NCI-H146 treated with DMSO at 0.1 percent for 48 hours (cell line): ENCODE data around the gene CLIP1.
"Not testable (repeated sequence)": the region's sequence is repeated elsewhere in the genome, so short reads cannot be mapped to it uniquely, and the experiment has no call there.

ENCODE experiments used
- DNase-seq: peaks from one replicate; lab custom pipeline; 2025; ENCODE audit not compliant: unreplicated experiment; lab: John Stamatoyannopoulos, UW

CLIP1 gene

GRCh38 chr12:122421821-122422729, at the start of gene CLIP1:
CLIP1 (minus strand) TSS chr12:122422669; CDS start chr12:122380452, 42,217 bp downstream.
- peak; percentile 5 for DNase-seq

GRCh38 chr12:122471324-122472226, 49.1 kb upstream of the CLIP1 start:
- DNase-seq, result peak; percentile 41

GRCh38 chr12:122470576-122470975, 48.1 kb upstream of the CLIP1 start:
- DNase-seq, result not testable (repeated sequence)

DNA sequence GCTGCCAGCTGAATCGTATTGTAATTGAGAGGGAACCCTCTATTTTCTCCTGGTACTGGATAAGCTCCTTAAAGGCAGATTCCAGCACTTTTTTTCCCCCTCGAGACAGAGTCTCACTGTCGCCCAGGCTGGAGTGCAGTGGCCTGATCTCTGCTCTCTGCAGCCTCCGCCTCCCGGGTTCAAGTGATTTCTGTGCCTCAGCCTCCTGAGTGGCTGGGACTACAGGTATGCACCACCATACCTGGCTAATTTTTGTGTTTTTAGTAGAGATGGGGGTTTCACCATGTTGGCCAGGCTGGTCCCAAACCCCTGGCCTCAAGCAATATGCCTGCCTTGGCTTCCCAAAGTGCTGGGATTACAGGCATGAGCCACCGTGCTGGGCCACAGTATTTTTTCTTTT, 47.4 kb upstream of the CLIP1 start:
- DNase-seq, result not testable (repeated sequence)

DNA sequence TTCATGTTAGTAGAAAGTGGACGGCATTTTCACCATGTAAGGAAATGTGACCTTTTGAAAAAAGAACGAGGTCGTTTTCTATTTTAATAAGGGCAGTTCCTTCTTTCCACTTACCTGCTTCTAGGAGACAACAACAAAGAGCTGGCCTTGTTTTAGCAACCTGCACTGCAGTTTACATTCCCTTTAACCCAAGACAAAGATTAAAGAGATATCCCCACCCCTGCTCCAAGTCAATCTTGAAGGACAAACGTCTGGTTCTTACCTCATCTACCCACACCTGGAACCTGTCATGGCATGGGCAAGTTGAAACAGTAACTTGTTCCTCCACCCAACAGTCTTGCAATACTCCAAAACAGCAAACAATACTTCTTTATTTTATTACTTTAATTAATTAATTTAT, 45.5 kb upstream of the CLIP1 start:
- no peak for DNase-seq

DNA sequence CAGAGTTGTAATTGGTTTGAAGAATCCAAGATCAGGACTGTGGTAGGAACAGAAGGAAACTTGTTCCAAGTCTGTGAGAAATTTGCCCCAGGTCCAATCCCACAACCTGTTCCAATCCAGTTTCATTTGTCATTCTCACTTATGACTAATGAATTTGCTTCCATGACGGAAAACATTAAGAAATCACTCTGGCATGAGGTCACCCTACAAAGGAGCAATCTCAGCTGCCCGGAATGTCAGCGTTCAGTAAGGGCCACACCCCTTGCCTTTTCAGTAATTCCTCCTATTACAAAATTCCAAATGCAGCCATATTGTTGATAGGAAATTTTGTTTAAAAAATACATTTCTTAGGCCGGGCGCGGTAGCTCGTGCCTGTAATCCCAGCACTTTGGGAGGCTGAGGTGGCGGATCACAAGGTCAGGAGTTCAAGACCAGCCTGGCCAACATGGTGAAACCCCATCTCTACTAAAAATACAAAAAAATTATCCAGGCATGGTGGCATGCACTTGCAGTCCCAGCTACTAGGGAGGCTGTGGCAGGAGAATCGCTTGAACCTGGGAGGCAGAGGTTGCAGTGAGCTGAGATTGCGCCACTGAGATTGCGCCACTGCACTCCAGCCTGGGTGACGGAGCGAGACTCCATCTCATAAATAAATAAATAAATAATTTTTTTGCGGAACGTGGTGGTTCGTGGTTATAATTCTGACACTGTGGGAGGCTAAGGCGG, 42.0 kb upstream of the CLIP1 start:
- not testable (repeated sequence) for DNase-seq

- no peak for DNase-seq
Observed at GRCh38 chr12:122460641-122461040, 38.2 kb upstream of the CLIP1 start.

DNA sequence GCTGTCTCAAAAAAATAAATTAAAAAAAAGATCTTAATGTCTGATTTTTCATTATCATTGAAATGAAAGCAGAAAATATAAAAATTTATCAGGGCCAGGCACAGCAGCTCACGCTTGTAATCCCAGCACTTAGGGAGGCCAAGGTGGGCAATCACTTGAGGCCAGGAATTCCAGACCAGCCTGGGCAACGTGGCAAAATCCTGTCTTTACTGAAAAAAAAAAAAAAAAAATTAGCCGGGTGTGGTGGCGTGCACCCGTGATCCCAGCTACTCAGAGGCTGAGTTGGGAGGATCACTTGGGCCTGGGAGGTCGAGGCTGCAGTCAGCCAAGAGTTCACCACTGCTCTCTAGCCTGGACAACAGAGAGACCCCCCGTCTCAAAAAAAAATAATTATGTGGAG, 37.6 kb upstream of the CLIP1 start:
- DNase-seq, result no peak

GRCh38 chr12:122459211-122459610, 36.7 kb upstream of the CLIP1 start:
- no peak for DNase-seq

DNA sequence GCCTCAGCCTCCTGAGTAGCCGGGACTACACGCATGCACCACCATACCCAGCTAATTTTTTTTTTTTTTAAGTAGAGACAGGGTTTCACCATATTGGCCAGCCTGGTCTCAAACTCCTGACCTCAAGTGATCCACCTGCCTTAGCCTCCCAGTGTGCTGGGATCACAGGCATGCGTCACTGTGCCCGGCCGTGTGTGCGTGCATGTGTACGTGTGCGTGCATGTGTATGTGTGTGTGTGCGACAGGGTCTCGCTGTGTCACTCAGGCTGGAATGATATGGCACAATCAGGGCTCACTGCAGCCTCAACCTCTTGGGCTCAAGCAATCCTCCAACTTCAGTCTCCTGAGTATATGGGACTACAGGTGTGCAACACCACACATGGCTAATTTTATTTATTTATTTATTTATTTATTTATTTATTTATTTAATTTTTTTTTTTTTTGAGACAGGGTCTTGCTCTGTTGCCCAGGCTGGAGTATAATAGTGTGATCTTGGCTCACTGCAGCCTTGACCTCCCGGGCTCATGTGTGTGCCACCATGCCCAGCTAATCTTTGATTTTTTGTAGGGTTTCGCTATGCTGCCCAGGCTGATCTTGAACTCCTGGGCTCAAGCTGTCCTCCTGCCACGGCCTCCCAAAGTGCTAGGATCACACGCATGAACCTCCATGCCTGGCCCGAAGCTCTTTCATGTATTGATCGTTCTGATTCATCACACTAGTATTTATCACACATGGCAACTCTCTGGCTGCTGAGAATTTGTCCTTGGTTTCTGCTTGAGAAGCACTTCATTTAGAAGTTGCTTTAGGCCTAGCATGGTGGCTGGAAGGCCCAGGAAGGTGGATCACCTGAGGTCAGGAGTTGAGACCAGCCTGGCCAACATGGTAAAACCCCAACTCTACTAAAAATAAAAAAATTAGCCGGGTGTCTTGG, 35.9 kb upstream of the CLIP1 start:
- no peak for DNase-seq

DNA sequence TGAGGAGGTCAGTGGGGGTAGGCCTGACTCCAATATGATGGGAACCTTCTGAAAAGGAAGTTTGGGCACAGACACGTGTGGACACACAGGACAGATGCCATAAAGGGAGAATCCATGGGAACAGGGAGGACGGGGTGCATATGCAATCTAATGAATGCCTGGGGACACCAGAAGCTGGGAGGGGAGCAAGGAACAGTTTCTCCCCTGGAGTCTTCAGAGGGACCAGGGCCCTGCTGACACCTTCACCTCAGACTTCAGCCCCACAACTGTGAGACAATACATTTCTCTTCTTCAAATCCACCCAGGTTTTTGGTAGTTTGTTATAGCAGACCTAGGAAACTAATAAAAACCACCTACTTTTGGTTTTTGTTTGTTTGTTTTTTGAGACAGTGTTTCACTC, 35.2 kb upstream of the CLIP1 start:
- DNase-seq, result no peak

- no peak for DNase-seq
Observed at GRCh38 chr12:122454739-122455138, 32.3 kb upstream of the CLIP1 start.

GRCh38 chr12:122454250-122454721, 31.8 kb upstream of the CLIP1 start:
- no peak for DNase-seq

DNA sequence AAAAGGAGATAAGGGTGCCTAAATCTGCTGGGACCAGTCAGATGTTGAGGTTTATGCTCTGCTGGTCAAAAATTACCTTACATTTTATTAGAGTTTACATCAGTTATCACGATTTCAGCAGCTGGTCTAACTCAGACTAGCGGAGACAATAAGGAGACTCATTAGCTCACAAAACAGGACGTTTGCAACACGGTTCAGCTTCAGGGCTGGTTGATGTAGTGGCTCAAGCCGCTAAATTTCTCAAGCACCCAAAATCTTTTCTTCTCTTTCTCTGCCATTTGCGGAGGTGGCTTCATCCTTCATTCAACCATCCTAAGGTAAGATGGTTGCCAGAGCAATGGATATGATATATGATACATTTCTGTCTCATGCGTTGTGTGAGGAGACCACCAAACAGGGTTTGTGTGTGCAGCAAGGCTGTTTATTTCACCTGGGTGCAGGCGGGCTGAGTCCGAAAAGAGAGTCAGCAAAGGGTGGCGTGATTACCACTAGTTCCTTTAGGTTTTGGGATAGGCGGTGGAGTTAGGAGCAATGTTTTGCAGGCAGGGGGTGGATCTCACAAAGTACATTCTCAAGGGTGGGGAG, 30.3 kb upstream of the CLIP1 start:
- no peak for DNase-seq

GRCh38 chr12:122449317-122449716, 26.8 kb upstream of the CLIP1 start:
- no peak for DNase-seq

DNA sequence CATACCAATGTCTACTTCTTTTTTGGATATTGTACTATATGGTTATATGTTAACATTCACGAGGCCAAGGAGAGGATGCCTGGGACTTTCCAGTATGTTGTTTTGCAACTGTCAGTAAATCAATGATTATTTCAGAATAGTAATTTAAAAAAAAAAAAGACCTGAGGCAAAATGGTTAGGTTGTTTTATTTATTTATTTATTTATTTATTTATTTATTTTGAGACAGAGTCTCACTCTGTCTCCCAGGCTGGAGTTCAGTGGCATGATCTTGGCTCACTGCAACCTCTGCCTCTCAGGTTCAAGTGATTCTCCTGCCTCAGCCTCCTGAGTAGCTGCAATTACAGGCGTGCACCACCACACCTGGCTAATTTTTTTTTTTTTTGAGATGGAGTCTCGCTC, 25.4 kb upstream of the CLIP1 start:
- not testable (repeated sequence) for DNase-seq

DNA sequence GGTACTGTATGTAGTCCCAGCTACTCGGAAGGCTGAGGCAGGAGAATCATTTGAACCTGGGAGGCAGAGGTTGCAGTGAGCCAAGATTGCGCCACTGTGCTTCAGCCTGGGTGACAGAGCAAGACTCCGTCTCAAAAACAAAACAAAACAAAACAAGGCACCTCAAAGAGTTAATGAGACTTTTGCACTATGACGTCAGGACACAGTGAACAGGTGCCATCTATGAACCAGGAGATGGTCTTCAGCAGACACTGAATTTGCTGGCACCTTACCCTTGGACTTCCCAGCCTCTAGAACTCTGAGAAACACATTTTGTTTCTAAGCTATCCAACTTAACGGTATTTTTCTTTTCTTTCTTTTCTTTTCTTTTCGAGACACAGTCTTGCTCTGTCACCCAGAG, 23.9 kb upstream of the CLIP1 start:
- not testable (repeated sequence) for DNase-seq

DNA sequence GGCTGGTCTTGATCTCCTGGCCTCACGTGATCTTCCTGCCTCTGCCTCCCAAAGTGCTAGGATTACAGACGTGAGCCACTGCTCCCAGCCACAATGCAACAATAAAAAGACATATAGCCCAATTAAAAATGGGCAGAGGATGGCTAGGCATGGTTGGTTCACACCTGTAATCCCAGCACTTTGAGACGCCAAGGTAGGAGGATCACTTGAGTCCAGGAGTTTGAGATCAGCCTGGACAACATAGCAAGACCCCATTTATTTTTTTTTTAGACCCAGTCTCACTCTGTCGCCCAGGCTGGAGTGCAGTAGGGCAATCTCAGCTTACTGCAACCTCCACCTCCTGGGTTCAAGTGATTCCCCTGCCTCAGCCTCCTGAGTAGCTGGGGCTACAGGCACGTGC, 21.6 kb upstream of the CLIP1 start:
- not testable (repeated sequence) for DNase-seq

- DNase-seq, result not testable (repeated sequence)
Observed at GRCh38 chr12:122438822-122439221, 16.4 kb upstream of the CLIP1 start.
